NAMALWA (cell line): ENCODE results near the gene MYH9.

ENCODE experiments used
- DNase-seq: peaks from one replicate; pipeline ENCODE4 v3.0.0-alpha.2; 2015; ENCODE audit warnings: low spot score

MYH9 gene

DNA sequence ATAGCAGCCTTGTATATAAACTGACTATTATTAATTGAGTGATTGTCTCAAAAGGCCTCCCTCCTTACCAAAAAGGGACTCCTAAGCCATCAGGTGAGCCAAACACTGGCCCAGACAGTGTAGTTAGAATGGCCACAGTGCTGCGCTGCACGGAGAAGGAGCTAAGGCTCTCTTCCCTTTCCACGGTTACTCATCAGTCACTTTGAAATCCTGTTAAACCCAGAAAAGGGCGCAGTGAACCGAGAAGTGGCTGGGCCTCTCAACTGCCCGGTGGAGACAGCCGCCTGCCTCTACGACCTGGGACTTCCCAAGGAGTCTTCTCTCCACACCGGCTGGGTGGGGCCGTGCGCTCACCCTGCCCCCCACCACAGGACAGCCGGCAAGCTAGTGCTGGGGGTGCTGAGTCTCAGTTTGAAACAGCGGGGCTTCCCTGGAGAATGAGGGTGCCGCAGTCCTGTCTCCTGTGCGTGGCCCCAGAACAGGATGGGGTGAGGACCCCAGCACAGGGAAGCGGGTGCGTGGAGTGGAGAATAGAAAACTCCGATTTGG lies 1.3 kb downstream of the MYH9 start:
- peak; percentile 59 for DNase-seq

DNA sequence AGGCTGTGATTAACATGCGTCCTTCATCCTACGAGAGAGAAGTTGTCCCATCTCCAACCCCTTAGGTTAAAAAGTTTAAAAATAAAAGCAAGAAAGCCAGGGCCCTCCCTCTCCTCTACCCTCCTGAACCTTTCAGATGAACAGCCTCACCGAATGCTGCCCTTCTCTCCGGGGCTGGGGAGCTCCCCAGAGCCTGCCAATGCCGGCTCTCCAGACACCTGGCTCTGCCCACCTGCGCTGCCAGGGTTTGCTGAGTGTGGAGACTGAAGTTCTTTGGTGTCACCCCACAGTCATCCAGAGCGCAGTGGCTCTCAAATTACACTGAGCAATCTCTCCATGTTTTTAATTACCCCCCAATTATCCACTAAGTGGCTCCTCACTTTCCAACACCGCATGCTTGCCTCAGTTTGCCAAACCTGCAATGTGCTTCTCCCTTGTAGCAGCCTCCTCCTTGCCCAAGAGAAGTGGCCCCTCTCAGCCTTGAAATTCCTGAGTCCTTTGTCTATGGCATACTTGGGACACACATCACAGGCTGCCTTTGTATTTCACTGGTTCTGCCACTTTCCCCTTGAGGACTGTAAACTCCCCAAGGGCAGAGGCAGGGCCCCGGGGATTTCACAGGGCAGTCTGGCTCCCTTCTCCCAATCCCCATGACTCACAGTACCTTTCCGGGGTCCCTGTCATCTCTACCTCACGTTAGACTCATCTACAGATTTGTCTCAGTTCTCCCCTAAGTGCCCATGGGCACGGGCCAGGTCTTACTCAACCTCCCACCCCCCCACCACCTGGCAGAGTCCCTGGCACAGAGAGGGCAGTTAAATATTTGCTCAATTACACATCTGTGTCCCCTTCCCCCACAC lies 2.0 kb downstream of the MYH9 start:
- DNase-seq: peak; percentile 59

DNA sequence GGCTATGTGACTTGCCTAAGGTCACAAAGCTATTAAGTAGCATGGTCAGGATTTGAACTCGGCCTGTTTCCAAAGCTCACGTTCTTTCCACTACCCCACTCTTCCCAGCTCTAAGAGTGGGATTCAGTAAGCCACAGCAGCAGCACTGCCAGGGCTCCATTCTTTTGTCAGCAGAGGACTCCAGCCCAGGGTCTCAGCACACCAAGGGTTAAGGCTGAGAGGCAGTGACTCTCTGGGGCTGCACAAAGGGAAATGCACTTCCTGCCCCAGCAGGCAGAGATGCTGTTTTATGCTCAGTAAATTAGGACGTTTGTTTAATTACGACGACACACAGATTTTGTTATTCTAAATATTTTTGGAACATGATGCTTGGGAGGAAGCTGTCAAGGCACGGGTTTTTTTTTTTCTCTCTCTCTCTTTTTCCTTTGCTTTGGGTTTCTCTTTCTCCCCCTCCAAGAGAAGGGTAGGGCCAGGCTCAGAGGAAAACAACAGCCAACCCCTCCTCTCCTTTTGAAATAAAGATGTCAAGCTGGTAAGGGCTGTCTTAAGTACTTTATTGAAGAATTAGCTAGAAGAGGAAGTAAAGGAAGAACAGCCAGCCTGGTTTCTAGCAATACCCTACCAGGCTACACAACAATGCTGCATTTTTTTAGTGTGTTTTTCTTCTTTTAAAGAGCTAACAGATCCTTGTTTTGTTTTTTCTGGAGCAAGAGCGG lies 2.8 kb downstream of the MYH9 start:
- peak; percentile 65 for DNase-seq

DNA sequence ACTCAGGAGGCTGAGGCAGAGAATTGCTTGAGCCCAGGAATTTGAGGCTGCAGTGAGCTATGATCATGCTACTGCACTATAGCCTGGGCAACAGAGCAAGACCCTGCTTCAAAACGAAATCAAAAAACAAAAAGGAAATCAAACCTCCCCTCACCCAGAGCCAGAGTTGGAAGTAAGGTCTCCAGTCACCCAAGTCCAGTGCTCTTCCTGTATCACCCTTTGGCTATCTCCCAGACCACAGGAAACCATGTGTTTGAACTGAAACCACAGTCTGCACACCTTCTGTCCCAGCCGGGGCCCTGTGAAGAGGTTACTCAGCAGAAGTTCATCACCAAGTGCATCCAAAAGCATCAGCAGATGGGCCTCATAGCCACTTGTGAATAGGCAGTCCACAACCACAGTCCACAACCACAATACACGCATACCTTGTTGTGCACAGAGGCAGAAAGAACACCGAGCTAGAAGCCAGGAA lies 4.6 kb downstream of the MYH9 start:
- DNase-seq: peak; percentile 22

DNA sequence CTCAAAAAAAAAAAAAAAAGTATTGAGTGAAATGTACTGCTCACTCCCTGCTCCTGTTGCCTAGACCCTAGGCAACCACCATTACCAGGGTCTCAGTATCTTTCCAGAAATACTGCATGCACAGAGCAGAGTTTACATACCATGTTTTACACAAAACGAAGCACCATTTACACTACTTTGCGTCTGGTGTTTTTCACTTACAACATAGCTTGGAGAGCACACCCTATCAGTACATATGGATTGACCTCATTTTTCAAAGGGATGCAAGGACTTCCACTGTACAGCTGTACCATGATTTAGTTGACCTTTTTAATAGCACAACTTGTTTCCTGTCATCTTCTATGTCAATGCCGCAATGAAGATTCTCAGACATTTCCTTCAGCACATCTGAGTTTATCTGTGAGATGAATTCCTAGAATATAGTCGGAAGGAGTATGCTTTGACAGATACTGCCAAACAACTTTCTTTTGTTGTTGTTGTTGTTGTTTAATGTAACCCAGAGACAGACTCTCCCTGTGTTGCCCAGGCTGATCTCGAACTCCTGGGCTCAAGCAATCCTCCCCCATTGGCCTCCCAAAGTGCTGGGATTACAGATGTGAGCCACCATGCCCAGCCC lies 6.1 kb downstream of the MYH9 start:
- DNase-seq: no peak

DNA sequence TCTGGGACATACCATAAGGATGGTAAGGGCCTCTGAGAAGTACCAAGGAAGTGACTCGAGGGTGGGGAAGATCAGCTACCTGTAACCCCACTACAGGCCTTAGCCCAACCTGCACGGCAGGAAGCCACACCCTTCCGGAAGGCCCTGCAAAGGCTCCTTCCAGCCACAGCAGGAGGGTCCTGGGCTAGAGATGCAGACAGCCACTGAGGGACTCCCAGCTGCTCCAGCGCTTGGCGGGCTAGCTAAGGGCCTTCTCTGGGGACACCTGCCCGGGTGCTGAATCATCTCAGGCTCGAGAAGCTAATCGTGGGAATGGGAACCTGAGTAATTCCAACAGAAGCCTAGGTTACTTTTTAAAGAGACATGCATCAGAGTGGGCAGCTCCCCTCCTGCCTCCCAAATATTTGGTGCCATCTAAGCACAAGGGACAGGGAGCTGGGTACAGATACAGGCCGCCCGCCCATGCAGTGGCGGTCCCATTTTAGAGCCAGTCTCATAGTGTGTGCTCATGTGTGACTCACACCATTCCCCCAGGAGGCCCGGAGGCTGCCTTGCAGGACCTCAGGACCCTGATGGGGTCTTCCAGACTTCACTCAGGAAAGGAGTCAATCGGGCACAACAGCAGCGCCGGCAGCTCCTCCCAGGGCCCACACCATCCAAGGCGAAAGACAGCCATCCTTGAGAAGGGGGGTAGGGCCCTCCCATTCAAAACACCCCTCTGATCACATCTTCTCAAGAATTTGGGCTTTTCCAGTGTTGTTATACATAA lies 8.0 kb downstream of the MYH9 start:
- DNase-seq: no peak

DNA sequence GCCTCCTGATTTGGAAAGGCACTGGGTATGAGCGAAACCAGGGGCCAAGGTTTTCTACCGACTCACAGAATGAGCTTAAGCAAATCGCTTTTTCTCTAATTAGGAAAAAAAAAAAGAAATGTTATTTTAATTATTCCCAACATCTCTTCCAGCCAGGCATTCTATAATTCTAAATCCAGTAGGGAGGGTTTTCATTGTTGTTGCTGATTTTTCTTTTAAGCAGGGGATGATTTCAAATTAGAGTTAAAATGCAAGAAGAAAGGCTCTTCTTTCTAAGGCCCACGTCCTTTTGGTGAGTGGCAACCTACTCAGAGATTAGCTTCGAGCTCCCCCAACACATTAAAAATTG lies 8.9 kb downstream of the MYH9 start:
- no peak for DNase-seq

DNA sequence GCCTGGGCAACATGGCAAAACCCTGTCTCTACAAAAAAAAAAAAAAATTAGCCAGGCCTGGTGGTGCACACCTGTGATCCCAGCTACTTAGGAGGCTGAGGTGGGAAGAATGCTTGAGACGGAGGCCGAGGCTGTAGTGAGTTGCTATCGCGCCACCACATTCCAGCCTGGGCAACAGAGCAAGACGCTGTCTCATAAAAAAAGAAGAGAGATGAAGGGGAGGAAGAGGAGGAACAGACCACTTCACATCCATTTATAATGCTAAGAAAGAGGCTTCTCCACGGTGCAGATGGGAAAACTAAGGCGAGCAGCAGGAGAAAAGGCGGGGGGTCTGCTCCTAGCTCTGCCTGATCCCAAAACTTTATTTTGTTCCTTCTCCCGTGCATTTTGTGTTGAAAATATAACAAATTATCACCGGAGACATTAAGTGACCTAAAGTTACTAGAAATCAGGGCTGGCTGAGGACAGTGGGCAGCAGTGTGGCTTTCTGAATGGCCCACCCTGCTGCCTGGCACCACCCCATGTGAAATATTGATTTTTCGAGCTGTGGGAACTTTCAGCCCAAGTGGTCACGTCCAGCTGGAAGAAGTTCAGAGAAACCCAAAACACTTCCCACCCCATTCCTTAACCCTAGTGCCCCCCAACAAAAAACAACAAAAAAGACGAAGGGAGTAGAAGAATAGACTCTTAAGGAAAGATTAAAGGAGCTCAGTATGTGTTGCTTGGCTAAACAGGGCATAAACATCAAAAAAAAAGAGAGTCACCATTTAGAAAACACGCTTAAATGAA lies 9.5 kb downstream of the MYH9 start:
- DNase-seq: no peak

DNA sequence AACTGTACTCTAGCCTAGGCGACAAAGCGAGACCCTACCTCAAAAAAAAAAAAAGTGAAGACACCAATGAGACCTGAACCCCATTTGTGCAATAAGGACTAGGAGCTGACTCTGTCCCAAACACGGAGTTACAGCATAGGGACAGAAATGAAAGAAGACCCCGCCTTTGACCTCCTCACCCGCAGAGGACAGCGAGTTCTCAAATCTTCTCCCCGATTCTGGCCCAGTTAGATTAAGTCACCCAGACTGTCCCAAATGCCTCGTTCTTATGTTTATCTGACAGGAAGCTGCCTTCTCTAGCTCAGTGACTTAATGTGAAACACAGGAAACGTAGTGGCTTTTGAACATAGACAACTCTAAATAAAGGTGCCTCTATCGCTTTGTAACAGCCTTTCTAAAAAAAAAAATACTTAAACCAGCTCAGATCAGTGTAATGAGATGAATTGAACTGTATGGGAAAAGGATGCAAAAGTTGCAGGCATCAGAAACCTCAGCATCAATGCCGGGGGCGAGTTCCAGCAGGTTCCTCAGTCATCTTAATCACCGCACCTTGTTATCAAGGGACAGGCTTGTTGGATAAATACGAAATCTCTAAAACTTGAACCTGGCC lies 10.6 kb downstream of the MYH9 start:
- peak; percentile 46 for DNase-seq

DNA sequence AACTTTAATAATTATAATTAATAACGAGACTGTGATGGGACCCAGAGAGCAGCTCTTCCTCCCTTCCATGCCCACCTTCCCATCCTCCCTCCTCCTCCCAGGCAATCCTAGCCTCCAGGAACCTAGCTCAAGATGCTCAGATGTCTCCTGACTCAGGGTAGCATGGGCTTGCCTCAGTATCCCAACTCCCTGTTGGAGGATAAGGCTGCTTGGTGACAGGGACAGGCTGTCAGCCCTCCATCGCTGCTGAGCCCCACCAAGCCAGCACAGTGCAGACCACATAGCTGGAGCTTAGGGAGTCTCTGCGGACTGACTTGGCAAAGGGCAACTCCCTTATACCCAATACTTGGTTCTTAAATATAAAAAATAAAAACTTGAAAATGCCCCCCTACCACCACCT lies 11.5 kb downstream of the MYH9 start:
- no peak for DNase-seq

DNA sequence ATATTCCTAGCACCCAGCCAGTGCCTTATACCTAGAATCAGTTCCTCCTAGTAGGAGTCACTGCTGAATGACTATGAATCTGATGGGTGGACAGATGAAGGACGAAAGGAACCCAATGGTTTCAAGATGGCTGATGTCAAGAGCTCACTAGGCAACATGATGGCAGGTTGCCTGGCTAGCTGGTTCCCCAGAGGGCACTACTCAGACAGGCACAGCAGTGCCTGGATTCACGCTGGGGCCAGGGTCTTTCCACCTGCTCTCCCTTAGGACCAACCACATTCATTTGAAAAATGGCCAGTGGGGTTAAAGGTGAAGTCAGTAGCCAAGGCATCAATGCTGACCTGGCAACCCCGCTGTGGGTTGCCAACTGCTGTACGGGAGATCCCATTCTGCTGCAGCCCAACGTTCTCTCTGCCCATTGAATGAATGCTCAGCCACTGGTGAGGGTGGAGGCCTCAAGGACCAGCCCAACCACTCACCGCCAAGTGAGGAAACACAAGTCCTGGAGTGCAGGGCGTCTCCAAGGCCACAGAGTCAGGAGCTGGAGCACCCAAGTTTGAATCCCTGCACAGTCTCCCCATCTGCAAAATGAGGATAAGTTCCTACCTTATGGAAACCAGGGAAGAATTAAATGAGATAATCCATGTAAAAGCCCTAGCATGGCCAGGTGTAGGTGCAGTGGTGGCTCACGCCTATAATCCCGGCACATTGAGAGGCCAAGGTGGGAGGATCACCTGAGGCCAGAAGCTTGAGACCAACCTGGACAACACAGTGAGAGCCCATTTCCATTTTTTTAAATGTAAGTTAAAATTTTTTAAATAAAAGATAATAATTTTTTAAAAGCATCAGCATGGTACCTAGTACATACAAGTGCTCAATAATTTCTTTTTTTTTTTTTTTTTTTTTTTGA lies 12.4 kb downstream of the MYH9 start:
- DNase-seq: no peak

DNA sequence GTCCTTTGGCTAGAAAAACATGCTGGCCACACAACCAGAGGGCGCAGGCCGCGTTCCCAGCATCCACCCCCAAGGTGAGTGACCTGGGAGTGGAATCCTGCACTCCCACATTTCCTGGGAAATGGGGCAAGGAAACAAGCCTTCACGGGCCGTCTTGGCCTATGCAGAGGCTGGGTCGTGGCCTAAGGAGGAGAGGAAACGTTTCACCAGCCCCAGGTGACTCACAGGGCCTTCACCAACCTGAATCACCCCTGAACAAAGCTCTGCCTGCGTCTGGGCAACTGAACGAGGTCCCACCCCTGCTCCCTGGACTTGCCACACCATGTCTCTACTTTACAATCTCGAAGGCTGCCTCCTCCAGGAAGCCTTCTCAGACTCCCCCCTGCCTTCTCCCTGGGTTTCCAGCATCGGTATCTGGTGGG lies 13.2 kb downstream of the MYH9 start:
- DNase-seq: no peak

DNA sequence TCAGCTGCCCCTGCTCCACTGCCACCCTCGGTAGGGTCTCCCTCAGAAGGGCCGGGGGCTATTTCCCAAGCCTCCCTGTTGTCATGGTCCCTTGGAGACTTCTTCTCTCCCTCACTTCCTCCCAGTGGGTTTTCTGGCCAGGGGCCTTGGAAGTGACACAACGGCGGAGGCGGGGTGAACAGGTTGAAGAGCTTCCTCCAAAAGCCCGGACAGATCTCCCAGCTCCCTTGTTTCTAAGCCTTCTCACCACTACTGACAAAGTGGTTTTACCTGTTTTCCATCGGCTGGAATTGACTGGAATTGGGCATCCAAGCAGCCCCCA lies 14.5 kb downstream of the MYH9 start:
- DNase-seq: no peak

DNA sequence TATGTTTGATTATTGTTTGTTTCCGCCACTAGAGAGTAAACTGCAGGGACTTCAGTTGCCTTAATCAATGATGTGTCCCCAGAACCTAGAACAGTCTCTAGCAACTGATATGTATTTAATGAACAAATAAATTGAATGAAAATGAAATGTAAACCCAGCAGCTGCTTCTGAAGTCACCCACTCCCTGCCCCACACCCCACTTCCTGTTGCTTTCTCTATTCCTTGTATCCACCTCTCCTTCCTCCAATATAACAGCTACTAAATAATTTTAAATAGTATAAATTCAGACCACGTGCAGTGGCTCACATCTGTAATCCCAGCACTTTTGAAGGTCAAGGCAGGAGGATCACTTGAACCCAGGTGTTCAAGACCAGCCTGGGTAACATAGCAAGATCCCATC lies 15.8 kb downstream of the MYH9 start:
- no peak for DNase-seq

DNA sequence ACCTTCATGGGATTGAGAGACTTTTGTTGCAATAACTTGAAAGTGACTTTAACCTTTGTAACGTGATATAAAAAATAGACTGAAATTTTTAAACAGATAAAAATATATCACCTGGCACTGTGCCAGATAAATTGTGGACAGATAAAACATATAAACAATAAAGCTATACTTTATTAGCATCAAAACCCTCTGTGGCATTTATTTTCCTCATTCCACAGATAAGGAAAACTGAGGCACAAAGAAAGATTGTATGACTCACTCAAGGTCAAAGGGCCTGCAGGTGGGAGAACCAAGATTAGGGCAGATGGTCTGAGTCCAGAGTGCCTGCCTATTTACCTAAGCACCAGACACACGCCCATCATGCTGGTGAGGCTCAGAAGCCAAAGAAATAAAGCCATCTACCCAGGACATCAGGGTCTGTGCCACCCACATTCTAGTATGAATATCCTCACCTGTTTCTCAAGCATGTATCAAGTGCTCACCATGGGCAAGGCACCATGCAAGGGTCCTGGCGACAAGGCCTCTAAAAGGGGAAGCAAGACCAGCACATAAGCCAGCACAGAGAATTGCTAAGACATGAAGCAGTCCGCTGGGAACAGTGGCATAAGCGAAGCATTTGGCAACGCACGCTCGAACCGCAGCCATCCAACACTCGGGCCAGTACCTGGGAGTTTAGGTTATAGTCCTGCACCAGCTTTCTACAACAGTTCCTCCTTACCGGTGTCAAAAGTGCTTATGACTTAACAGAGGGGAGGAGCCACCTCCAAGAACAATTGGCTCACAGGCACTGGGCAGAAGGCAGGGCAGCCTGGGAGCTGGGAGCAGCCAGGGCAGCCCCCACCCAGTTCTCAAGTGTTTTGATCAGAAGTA lies 17.6 kb downstream of the MYH9 start:
- DNase-seq: peak; percentile 22

DNA sequence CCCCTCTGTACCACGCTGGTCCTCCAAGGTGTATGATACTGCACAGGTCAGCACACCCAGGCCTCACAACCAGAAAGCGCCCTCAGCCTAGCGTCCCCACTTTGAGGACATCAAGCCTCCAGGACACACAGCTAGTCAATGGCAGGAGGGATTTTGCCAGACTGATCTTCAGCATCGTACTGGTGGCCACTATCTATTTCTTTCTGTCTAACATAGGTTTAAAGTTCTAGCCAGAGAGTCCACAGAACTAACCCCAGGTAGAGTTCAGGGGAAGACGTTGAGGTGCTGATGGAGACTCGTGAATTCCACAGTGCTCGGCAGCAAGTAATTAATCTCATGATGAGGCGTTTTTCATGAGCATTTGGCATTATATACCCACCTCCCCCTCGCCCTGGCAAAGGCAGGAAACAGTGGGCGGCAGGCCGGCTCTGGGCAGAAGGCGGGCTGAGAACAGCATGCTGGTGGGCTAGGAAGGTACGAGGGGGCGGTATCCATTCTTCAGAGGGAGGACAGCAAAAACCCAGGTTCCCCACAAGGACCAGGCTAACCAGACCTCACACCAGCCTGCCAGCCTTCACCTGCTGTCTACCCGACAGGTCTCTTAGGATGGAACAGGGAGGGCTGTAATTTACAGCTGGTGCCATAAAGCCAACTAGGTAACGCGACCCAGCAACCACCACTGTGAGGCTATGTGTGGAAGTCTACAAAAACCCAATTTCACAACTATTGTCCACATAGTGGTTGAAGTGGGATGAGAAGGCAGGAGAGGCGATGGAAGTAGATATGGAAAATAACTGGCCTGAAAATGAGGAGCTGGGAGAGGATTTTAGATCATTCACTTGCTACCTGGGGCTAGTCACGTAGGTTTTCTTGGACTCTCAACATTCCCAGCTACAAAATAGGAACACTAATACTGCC lies 18.5 kb downstream of the MYH9 start:
- no peak for DNase-seq

DNA sequence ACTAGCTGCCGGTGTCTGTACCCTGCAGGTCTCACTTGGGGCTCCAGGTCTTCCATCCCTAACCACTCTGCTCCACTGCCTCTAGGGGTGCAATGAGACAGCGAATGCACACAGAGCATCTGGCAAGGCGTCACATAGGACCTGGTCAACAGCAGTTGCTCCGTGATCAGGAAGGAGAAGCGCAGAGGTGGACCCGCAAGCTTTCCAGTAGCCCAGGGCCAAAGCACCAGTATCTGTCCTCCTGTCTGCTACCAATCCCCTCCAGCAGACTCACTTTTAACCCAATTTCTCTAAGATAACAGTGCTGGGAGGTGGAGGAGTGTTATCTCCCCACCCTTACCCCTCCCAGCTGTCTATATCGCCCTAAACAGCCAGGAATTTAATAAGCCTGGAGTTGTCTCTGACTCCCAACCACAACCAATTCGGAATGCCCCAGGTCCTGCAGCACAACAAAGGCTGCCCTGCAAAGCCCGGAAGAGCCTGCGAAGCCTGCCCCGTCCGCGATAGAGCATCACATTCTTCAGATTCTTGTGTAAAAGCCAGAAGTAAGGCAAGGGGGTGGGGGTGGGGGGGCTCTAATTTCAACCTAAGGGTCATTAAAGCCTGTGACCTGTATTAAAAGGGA lies 19.3 kb downstream of the MYH9 start:
- DNase-seq: no peak
